A673 (cell line): ENCODE measurements around the gene OPTC. TPM values are rescaled to one million over a fixed set of nuclear protein-coding genes. Genes with fewer than 3 reads are reported as not detected.

Experiments used
- BruUV-seq: library from RNA; stranded (reverse); fragments of 400-500 nt; replicated peaks from 2 replicates; lab custom pipeline; 2021; lab: Mats Ljungman, UMichigan
- CTCF ChIA-PET: fragments of 300-600 bp; sonication (Branson Sonifier 250); formaldehyde crosslinking; loops from one replicate; lab custom pipeline; 2022; ENCODE audit warnings: antibody characterized with exemption; lab: Charles Lee
- POLR2A ChIA-PET: fragments of 300-600 bp; sonication (Branson Sonifier 250); formaldehyde crosslinking; loops from one replicate; lab custom pipeline; 2022; ENCODE audit warnings: antibody characterized with exemption; ENCODE audit not compliant: low non-redundant PET; lab: Charles Lee
- DNase-seq: peaks from one replicate; pipeline ENCODE4 v3.0.0-alpha.2; 2015; ENCODE audit warnings: low spot score
- H3K27ac ChIP-seq: fragments of 200-600 bp; sonication (generic); 2 replicates; pipeline ENCODE4 v1.5.1; 2016; ENCODE audit warnings: mixed run types, low read depth, mild to moderate bottlenecking, mixed read lengths, antibody characterized with exemption, low read length; ENCODE audit not compliant: poor library complexity, severe bottlenecking
- H3K27me3 ChIP-seq: fragments of 200-600 bp; sonication (generic); replicated peaks from 2 replicates; pipeline ENCODE4 v1.6.1; 2017; ENCODE audit warnings: mixed run types, low read depth, mild to moderate bottlenecking, mixed read lengths, antibody characterized with exemption, low read length; ENCODE audit not compliant: insufficient read depth, poor library complexity
- H3K36me3 ChIP-seq: fragments of 200-600 bp; sonication (generic); 2 replicates; pipeline ENCODE4 v1.6.1; 2016; ENCODE audit warnings: mixed run types, mild to moderate bottlenecking, mixed read lengths, antibody characterized with exemption, low read length; ENCODE audit not compliant: insufficient read depth, poor library complexity, severe bottlenecking
- H3K4me1 ChIP-seq: fragments of 200-600 bp; sonication (generic); 2 replicates; pipeline ENCODE4 v1.6.1; 2017; ENCODE audit warnings: mixed run types, mild to moderate bottlenecking, mixed read lengths, antibody characterized with exemption, low read length; ENCODE audit not compliant: insufficient read depth, poor library complexity, severe bottlenecking
- H3K4me3 ChIP-seq: fragments of 200-600 bp; sonication (generic); 2 replicates; pipeline ENCODE4 v1.5.1; 2016; ENCODE audit warnings: low read depth, mixed run types, mild to moderate bottlenecking, mixed read lengths, low read length; ENCODE audit not compliant: poor library complexity, severe bottlenecking
- H3K9me3 ChIP-seq: fragments of 200-600 bp; sonication (generic); 2 replicates; pipeline ENCODE4 v1.6.1; 2016; ENCODE audit warnings: mixed run types, low read depth, mild to moderate bottlenecking, mixed read lengths, antibody characterized with exemption, low read length; ENCODE audit not compliant: poor library complexity, severe bottlenecking
- CTCF ChIP-seq: fragments of 300-800, 200-600 bp; sonication (generic); conservative IDR thresholded peaks from 2 replicates; pipeline ENCODE4 v1.5.1; 2017; ENCODE audit warnings: low read depth, mild to moderate bottlenecking, antibody characterized with exemption, low read length, moderate library complexity, mixed read lengths
- EZH2 ChIP-seq: fragments of 200-600 bp; sonication (generic); IDR thresholded peaks from 2 replicates; pipeline ENCODE4 v1.6.1; 2017; ENCODE audit warnings: borderline replicate concordance, low read depth, mild to moderate bottlenecking, mixed read lengths, antibody characterized with exemption, low read length; ENCODE audit not compliant: poor library complexity, severe bottlenecking
- intact Hi-C: fragments of 100-400 bp; cut with micrococcal nuclease; formaldehyde crosslinking; loops from one replicate; pipeline ENCODE4 v1.10.0; 2022; ENCODE audit not compliant: unreplicated experiment
- total RNA-seq: library from RNA; stranded (reverse); gene quantifications from 2 replicates; pipeline ENCODE4 v1.2.3, GENCODE V29; 2021

Gene OPTC
- total RNA-seq, 1 experiment from 2014 or later, result not detected

DNA sequence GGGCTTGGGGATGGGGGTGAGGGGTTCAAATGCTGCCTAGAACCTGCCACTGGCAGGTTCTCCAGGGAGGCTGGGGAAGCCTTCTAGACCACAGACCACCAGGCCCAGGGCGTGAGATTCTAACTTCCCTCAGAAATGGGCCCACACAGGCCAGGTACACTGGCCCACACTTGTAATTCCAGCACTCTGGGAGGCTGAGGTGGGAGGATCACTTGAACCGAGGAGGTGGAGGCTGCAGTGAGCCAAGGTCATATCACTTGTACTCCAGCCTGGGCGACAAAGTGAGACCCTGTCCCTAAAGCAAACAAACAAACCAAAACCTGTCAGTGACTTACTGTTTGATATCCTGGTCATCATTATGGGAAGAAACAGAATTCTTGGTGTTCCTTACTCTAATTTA is 31.7 kb downstream of the OPTC start:
- intact Hi-C loops, result no loop called here
- no peaks in the 10 kb centered on the region for H3K36me3 ChIP-seq
- BruUV-seq, result no TSS peak
- peaks cover 34% of the 10 kb centered on the region for H3K4me1 ChIP-seq
- DNase-seq, result no peak
- ChIA-PET POLR2A (no interaction called here), CTCF (interaction anchor here (0.7 kb wide), 1 partner anchor 35 kb away, joined by 8 read pairs; no protein-coding TSS in a partner anchor)
- H3K27me3 ChIP-seq, result no peaks in the 10 kb centered on the region
- H3K27ac ChIP-seq, result no peak overlapping the region
- no peak overlapping the region for H3K4me3 ChIP-seq
- no peaks in the 10 kb centered on the region for H3K9me3 ChIP-seq
- TF ChIP-seq CTCF, result no peak
- TF ChIP-seq EZH2, result no peak

- DNase-seq, result no peak
- Histone ChIP-seq H3K9me3 (no peaks in the 10 kb centered on the region), H3K4me3 (no peak overlapping the region), H3K27me3 (no peaks in the 10 kb centered on the region), H3K27ac (no peak overlapping the region), H3K4me1 (peaks cover 31% of the 10 kb centered on the region), H3K36me3 (no peaks in the 10 kb centered on the region)
- BruUV-seq, result no TSS peak
- intact Hi-C loops, result no loop called here
- CTCF ChIA-PET, result no interaction called here
- no peak for TF ChIP-seq EZH2
- TF ChIP-seq CTCF, result no peak
- POLR2A ChIA-PET, result no interaction called here
Measured at GRCh38 chr1:203526130-203526529, 32.2 kb downstream of the OPTC start.

DNA sequence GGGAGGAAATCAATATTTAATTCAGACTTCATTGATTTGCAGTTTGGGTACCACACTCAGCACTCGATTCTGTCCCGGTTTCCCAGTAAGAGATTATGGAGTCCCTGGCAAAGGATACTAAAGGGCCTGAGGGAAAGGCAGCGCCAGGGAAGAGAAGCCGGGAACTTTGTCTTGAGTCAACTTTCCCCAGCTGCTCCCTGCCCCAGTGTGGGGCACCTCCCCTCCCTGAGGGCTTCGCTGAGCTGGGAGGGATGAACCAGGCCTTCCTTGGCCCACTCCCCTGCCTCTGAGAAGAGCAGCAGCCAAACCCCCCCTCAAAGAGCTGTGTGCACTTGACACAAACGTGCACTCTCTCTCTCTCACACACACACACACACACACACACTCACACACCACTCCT is 32.6 kb downstream of the OPTC start:
- intact Hi-C loops, result no loop called here
- Histone ChIP-seq H3K27me3 (no peaks in the 10 kb centered on the region), H3K4me3 (no peak overlapping the region), H3K4me1 (peaks cover 27% of the 10 kb centered on the region), H3K9me3 (no peaks in the 10 kb centered on the region), H3K27ac (no peak overlapping the region), H3K36me3 (no peaks in the 10 kb centered on the region)
- ChIA-PET POLR2A (no interaction called here), CTCF (no interaction called here)
- DNase-seq, result no peak
- BruUV-seq, result no TSS peak
- TF ChIP-seq CTCF (no peak), EZH2 (no peak)
